ENCODE results near the gene DENR. TPM values are rescaled to one million over a fixed set of nuclear protein-coding genes. Genes with fewer than 3 reads are reported as not detected.
"Not testable (repeated sequence)": the region's sequence is repeated elsewhere in the genome, so short reads cannot be mapped to it uniquely, and the experiment has no call there.

Gene DENR
- total RNA-seq, 1 donor from 2014 or later: 79.7 TPM

DNA sequence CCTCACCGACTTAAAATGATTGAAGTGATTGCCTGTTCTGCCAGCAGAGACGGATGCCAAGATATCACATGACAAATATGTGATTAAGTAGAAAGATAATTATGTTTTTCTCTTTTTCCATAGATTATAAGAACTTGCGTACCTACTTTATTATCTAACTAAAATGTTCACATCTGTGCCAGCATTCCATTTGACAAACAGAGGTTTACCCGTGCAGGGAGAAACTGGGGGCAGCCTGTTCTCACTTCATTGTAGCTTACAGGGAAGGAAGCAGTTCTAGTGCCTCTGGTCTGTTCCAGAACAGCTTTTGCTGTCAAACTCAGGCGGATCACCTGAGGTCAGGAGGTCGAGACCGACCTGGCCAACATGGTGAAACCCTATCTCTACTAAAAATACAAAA, 51.3 kb downstream of the DENR start:
- TF ChIP-seq, protein P1, sequence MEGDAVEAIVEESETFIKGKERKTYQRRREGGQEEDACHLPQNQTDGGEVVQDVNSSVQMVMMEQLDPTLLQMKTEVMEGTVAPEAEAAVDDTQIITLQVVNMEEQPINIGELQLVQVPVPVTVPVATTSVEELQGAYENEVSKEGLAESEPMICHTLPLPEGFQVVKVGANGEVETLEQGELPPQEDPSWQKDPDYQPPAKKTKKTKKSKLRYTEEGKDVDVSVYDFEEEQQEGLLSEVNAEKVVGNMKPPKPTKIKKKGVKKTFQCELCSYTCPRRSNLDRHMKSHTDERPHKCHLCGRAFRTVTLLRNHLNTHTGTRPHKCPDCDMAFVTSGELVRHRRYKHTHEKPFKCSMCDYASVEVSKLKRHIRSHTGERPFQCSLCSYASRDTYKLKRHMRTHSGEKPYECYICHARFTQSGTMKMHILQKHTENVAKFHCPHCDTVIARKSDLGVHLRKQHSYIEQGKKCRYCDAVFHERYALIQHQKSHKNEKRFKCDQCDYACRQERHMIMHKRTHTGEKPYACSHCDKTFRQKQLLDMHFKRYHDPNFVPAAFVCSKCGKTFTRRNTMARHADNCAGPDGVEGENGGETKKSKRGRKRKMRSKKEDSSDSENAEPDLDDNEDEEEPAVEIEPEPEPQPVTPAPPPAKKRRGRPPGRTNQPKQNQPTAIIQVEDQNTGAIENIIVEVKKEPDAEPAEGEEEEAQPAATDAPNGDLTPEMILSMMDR (IDR thresholded peaks at IDR 0.05; ENCODE audit: unreplicated experiment): no peak
- Mint-ChIP-seq H3K27ac (ENCODE audit: unreplicated experiment) (no peak overlapping the region), H3K4me3 (ENCODE audit: unreplicated experiment) (no peak overlapping the region), H3K9me3 (ENCODE audit: unreplicated experiment) (no peaks in the 10 kb centered on the region), H3K27me3 (ENCODE audit: unreplicated experiment) (no peaks in the 10 kb centered on the region), H3K36me3 (ENCODE audit: low read depth, unreplicated experiment) (no peaks in the 10 kb centered on the region), H3K4me1 (ENCODE audit: unreplicated experiment) (no peaks in the 10 kb centered on the region)
- DNase-seq (ENCODE audit: low spot score): no peak

DNA sequence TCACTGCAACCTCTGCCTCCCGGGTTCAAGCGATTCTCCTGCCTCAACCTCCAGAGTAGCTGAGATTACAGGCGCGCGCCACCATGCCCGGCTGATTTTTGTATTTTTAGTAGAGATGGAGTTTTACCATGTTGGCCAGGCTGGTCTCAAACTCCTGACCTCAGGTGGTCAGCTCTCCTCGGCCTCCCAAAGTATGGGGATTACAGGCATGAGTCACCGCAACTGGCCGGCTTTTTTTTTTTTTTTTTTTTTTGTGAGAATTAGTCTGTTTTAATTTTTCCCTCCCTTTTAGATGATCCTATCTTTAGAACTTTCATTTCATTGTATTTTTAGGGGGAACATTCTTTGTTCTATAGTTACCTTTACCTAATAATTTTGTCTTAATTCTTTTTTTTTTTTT, 52.3 kb downstream of the DENR start:
- H3K4me3 Mint-ChIP-seq (ENCODE audit: unreplicated experiment); H3K27me3 Mint-ChIP-seq (ENCODE audit: unreplicated experiment); H3K36me3 Mint-ChIP-seq (ENCODE audit: low read depth, unreplicated experiment); H3K4me1 Mint-ChIP-seq (ENCODE audit: unreplicated experiment); H3K27ac Mint-ChIP-seq (ENCODE audit: unreplicated experiment); DNase-seq (ENCODE audit: low spot score); H3K9me3 Mint-ChIP-seq (ENCODE audit: unreplicated experiment): not testable (repeated sequence)

DNA sequence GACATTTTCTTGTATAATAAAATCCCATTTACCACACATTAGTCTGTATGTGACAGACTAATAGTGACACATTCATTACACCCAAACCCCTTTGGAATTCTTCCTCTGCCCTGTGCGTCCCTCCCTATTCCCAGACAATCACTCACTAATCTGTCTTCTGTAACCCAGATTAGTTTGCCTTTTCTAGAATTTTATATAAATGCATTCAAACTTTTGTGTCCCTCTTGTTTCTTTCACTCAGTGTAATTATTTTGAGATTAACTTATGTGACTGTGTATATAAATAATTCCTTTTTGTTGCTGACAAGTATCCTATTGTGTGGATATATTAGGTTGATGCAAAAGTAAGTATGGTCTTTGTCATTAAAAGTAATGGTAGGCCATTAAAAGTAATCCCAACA, 55.0 kb downstream of the DENR start:
- no peak overlapping the region for H3K4me3 Mint-ChIP-seq (ENCODE audit: unreplicated experiment)
- H3K4me1 Mint-ChIP-seq (ENCODE audit: unreplicated experiment): no peaks in the 10 kb centered on the region
- no peaks in the 10 kb centered on the region for H3K36me3 Mint-ChIP-seq (ENCODE audit: low read depth, unreplicated experiment)
- no peaks in the 10 kb centered on the region for H3K9me3 Mint-ChIP-seq (ENCODE audit: unreplicated experiment)
- no peak overlapping the region for H3K27ac Mint-ChIP-seq (ENCODE audit: unreplicated experiment)
- H3K27me3 Mint-ChIP-seq (ENCODE audit: unreplicated experiment): no peaks in the 10 kb centered on the region
- DNase-seq (ENCODE audit: low spot score): no peak
- TF ChIP-seq, protein P1 (IDR thresholded peaks at IDR 0.05; ENCODE audit: unreplicated experiment): no peak

DNA sequence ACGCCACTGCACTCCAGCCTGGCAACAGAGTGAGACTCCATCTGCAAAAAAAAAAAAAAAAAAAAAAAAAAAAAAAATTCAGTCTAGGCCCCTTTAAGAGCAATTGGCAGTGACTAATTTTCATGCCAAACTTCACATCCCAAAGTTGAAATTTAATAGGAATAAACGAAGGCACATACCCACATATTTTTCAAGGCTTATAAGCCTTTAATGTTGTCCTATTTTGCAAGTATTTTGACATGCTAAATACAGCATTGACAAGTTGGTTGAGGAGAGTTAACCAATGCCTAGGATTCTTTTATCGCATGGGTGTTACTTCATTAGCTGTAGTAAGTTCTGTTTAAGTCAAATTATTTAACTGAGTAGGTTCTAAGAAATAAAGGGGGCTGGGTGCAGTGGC, 59.2 kb downstream of the DENR start:
- H3K27ac Mint-ChIP-seq (ENCODE audit: unreplicated experiment): no peak overlapping the region
- no peak for DNase-seq (ENCODE audit: low spot score)
- H3K36me3 Mint-ChIP-seq (ENCODE audit: low read depth, unreplicated experiment): no peaks in the 10 kb centered on the region
- H3K9me3 Mint-ChIP-seq (ENCODE audit: unreplicated experiment): no peaks in the 10 kb centered on the region
- no peaks in the 10 kb centered on the region for H3K4me1 Mint-ChIP-seq (ENCODE audit: unreplicated experiment)
- no peak overlapping the region for H3K4me3 Mint-ChIP-seq (ENCODE audit: unreplicated experiment)
- peaks cover 2% of the 10 kb centered on the region for H3K27me3 Mint-ChIP-seq (ENCODE audit: unreplicated experiment)
- TF ChIP-seq, protein P1 (IDR thresholded peaks at IDR 0.05; ENCODE audit: unreplicated experiment): no peak

DNA sequence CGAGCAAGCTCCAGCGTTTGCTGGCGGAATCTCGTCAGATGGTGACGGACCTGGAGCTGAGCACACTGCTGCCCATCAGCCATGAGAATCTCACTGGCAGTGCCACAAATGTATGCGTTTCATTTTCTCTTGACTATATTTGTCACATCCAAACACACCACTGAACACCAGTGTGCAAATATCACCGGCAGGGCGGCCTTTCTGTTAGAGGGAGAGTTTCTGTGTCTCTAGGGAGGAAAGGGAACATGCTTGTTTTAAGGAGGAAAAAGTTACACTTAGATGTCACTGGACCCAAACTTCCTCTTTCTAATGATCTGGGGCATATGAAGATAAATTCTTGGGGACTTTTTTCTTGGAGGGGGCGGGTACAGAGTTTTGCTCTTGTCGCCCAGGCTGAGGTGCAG, 60.7 kb downstream of the DENR start:
- H3K4me1 Mint-ChIP-seq (ENCODE audit: unreplicated experiment): no peaks in the 10 kb centered on the region
- peaks cover 2% of the 10 kb centered on the region for H3K27me3 Mint-ChIP-seq (ENCODE audit: unreplicated experiment)
- DNase-seq (ENCODE audit: low spot score): no peak
- TF ChIP-seq, protein P1 (IDR thresholded peaks at IDR 0.05; ENCODE audit: unreplicated experiment): no peak
- H3K9me3 Mint-ChIP-seq (ENCODE audit: unreplicated experiment): no peaks in the 10 kb centered on the region
- no peak overlapping the region for H3K27ac Mint-ChIP-seq (ENCODE audit: unreplicated experiment)
- H3K36me3 Mint-ChIP-seq (ENCODE audit: low read depth, unreplicated experiment): no peaks in the 10 kb centered on the region
- no peak overlapping the region for H3K4me3 Mint-ChIP-seq (ENCODE audit: unreplicated experiment)

Data from endothelial cell (in vitro differentiated cells).